ENCODE data around the gene KRT71.

DNA sequence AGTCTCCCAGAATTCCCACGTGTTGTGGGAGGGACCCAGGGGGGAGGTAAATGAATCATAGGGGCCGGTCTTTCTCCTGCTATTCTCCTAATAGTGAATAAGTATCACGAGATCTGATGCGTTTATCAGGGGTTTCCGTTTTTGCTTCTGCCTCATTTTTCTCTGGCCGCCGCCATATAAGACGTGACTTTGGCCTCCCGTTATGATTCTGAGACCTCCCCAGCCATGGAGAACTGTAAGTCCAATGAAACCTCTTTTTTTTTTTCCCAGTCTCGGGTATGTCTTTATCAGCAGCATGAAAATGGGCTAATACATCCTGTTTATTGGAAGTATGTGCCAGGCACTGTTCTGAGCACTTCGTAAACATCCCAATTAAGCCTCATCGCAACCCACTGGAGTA, 47.5 kb upstream of the KRT71 start:
- TF ChIP-seq ARNT (IDR thresholded peaks at IDR 0.05) (no peak), SUZ12 (IDR thresholded peaks at IDR 0.05) (no peak), FOXA1 (IDR thresholded peaks at IDR 0.05) (no peak), ZNF384 (IDR thresholded peaks at IDR 0.05) (no peak), BHLHE40 (IDR thresholded peaks at IDR 0.05; ENCODE audit: borderline replicate concordance) (no peak), HDGF (IDR thresholded peaks at IDR 0.05; ENCODE audit: borderline replicate concordance) (no peak), ELF4 (IDR thresholded peaks at IDR 0.05) (no peak), FOXK2 (IDR thresholded peaks at IDR 0.05) (no peak)
- TF ChIP-seq, protein P1, sequence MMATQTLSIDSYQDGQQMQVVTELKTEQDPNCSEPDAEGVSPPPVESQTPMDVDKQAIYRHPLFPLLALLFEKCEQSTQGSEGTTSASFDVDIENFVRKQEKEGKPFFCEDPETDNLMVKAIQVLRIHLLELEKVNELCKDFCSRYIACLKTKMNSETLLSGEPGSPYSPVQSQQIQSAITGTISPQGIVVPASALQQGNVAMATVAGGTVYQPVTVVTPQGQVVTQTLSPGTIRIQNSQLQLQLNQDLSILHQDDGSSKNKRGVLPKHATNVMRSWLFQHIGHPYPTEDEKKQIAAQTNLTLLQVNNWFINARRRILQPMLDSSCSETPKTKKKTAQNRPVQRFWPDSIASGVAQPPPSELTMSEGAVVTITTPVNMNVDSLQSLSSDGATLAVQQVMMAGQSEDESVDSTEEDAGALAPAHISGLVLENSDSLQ (IDR thresholded peaks at IDR 0.05), result no peak

Data from HEK293T (cell line).